Measurements from ENCODE around the gene RPTOR.

DNA sequence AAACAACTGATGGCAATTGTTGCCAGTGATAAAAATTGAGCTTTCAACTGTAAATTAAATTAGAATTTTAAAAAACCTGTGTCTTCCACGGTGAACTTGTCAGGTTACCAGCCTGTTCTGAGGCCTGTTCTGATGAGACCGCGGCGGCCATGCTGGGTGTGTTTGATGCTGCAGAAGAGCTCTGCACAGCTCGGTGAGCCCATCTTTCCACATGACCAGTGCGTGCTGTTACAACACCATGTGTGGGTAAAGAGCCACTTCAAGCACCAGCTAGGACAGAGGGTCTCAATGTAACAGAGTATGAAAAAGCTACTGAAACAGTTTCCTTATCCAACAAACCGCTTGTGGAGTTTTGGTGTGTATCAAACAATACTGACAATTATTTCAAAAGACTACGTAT, 48.5 kb downstream of the RPTOR start:
- TF ChIP-seq, protein P1, sequence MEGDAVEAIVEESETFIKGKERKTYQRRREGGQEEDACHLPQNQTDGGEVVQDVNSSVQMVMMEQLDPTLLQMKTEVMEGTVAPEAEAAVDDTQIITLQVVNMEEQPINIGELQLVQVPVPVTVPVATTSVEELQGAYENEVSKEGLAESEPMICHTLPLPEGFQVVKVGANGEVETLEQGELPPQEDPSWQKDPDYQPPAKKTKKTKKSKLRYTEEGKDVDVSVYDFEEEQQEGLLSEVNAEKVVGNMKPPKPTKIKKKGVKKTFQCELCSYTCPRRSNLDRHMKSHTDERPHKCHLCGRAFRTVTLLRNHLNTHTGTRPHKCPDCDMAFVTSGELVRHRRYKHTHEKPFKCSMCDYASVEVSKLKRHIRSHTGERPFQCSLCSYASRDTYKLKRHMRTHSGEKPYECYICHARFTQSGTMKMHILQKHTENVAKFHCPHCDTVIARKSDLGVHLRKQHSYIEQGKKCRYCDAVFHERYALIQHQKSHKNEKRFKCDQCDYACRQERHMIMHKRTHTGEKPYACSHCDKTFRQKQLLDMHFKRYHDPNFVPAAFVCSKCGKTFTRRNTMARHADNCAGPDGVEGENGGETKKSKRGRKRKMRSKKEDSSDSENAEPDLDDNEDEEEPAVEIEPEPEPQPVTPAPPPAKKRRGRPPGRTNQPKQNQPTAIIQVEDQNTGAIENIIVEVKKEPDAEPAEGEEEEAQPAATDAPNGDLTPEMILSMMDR (IDR thresholded peaks at IDR 0.05; ENCODE audit: extremely low read depth in 1 of 2, insufficient read depth in 1 of 2, low read depth in 1 of 2, low read length in 2 of 2): no peak
- no peak for TF ChIP-seq MYC (IDR thresholded peaks at IDR 0.05; ENCODE audit: low read depth, low read length)

Data from endothelial cell of umbilical vein (primary cell).